ENCODE measurements around the gene RMDN3.

RMDN3 gene

DNA sequence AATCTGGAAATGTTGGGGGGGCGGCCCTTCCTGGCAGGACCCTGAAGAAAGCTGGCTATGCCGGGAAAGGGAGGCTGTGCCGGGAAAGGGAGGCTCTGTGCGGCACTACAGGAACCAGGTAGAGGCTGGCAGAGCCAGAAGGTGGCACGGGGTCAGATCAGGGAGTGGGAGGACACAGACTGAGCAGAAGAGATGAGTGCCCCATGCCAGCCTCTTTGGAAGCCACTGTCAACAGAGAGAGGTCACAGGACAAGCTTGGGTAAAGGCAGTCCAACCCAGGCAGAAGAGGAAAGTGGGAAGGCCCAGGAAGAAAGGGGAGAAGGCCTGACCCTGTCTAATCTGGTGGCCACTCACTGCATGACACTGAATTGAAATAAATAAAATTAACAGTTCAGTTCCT is 16.2 kb upstream of the RMDN3 start:
- no peak for FAIRE-seq

DNA sequence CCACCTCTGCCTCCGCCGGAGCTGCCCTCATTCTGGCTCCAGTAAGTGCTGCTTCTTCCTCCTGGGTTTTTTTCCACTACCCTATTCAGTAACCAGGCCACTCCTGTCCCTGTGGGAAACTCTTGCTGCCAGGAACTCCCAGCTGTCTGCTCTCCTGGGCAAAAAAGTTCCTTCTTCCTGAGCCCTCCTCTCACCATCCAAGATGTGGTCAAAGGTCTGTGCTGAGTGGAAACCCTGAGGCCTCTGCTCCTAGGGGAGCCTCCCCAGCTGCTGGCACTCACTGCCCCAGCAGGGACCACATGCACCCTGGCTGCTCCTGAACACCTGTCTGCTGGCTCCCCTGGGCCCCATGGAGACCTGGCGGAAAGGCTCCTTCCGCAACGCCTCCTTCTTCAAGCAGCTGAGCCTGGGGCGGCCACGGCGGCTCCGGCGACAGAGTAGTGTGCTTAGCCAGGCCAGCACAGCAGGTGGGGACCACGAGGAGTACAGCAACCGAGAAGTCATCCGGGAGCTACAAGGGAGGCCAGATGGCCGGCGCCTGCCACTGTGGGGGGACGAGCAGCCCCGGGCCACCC is 15.2 kb upstream of the RMDN3 start:
- FAIRE-seq: no peak

DNA sequence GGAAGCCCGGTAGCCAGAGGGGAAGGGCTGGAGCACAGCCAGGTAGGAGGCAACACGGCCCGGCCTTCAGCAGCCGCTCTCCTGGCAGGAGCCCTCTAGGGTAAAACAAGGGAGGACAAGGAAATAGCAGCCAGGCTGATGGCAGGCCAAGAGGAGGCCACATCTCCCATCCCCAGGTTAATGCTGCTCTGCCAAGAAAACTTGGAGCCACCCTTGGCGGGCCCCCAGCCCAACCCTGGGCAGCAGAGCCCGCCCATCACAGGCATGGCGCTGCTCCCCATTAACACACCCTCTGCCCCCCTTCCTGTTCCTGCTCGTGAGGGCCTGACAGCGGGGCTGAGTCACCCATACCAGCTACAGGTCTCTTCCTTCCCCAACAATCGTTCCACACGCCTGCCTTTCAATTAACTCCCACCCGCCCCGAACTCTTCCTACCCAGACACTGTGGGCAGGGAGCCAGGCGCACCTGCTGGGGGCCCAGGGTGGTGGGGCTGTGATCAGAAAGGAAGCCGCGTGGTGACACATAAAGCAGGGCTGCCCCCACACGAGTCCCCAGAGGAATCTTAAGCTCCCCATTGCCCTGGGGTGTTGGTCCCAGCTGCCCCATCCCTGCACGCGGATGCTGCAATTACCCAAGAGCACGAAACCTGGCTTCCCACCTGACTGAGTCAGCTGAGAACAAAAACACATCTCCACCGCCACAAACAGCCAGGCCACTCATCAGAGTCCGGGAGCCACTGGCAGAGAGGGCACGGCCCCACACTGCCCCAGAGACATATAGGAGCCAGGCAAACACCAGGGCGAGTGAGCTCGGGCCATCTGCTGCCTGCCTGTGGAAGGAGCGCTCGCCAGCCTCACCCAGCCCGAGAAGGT is 14.5 kb upstream of the RMDN3 start, which contains the start of gene C15orf62:
Gene C15orf62, plus strand, starts transcription at position 707 of the 873 bp plus-strand sequence. CDS start 516 bp downstream, outside the sequence.
- FAIRE-seq: no peak

DNA sequence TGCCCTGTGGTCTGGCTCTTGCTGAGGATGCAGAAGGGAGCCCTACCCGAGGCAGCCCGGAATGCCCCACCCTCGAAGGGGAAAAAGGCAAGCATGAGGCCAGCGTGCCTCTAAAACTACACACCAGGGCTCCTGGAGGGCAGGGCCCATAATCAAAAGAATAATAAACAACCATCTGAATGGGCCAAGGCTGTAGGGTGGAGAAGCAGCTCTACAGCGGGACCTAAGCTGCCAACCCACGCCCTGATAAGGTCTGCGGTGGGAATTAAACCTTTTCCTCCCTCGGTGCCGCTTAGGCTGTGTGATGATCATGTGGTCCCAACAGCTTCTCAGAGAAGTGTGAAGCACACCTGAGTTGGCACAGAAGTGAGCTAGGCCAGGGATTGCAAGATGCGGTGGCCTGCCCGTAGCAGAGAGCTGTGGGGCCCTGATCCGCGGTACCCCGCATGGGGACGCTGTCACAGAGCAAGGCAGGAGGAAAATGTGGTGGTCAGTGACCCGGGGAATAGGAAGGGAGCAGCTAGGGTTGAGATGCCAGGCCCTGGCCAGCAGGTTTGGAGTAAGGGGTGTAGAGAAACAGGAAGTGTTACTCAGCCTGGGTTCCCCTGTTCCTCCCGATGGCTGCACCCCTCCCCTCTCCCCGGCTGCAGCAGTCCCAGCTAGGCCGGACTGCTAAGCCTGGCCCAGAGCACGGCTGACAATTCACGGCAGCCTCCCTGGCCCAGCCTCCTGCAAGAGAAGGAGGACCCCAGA is 13.6 kb upstream of the RMDN3 start:
- no peak for FAIRE-seq

DNA sequence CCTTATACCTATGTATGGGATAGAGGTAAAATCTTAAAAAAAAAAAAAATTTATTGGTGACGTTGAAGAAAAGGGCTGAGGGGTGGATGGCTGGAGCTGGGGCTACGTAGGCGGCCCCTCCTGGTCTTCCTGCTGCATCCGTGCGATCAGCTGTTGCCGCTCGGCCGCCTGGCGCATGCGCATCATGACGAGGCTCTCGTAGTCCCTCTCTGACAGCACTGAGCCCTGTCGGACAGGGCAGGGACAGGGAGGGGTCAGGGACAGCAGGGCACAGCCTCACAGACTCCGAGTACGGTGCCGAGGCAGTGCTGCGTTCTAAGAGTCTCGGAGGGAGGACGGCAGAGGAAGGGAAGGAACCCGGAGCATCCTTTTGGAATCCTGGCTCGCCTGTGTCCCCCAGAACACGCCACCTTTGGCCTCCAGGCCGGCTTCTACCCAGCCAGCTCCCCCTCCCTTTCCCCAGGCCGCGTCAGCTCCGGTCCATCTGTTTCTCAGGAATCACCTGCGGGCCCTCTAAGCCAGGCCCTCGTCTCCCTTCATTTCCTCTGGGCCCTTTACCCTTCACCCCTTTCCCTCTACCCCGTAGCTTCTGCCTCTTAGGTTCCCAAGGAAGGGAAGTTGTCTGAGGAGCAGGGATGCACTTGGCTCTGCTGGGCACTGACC is 12.9 kb upstream of the RMDN3 start:
- no peak for FAIRE-seq

DNA sequence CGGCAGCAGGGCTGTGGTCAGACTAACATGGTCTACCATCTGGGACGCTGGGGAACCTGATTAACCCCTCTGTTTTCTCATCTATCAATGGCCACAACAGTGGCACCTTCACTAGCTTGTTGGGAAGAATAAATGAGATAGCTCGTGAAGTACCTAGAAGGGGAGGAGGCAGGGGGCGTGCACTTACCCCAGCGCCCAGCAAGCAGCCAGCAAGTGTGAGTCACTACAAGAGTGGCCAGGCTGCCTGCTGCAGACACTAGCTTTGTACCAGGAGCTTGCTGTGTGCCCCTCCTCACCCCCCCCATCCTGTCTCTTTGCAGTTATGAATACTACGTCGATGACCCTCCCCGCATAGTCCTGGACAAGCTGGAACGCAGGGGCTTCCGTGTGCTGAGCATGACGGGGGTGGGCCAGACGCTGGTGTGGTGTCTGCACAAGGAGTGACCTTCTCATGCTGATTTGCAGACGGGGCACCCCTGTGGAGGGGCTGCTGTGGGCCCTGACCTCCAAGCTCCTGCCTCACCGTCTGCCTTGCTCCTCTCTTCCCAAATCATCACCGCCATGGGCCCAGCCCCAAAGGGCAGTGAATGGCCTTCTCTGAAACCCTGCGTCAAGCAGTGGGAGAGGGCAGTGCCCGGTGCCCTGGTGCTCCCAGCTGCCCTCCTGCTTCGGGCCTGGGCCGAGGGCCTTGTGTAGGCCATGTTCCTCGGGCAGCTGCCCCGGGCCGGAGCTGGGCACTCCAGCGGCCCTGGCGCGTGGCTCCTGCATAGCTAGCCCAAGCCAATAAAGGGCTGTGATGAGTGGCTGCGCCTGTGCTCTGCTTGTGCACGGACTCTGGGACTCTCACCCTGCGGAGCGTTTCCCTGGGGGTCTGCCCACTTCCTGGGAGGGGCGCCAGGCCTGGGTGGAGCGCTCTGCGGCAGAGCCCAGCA is 12.1 kb upstream of the RMDN3 start:
- FAIRE-seq: no peak

DNA sequence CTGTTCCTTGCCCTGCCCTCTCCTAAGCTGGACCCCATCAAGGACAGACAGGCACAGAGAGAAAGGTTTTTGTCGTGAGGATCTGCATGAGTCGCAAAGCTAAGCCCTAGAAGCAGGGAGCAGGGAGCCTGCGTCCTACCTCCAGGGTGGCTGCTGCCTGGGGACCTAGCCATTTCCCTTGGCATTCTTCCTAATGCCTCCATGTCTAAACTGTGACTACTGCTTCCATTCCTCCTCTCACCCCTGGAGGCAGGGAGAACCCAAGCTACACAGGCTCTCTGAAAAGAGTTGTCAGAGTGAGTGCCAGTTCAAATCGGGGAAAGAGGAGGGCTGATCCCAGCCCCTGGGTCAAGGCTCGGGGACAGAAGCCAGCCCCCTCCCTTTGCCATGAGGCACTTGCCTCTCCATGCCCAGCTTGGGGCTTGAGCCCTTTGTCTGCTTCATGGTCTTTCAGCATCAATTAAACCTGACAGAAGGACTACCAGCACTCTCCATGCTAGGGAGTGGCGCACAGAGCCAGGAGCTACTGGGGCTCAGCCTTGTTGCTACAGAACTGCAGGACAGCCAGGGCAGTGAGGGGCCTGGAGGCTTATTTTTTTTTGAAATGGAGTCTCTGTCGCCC is 11.3 kb upstream of the RMDN3 start:
- no peak for FAIRE-seq

DNA sequence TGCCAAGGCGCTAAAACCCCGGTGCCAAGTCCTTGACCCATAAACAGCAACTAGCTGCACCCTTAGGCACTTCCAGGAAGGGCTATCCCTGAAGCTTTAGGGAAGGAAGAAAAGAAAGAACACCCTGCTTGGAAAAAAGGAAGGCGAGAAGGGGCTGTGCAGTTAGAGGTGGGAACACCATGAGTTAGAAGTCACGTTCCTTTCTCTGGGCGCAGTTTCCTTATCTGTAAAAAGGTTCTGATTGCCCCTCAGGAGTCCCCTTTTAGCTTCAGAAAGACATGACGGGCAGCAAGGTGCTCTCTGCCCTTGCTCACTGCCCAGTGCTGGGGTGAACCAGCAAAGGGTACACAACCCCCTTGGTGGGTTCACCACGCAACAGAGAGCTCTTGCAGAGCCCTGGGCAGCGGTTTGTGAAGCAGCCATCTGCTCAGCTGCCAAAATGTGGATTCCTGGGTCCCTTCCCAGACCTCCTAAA is 9.6 kb upstream of the RMDN3 start:
- FAIRE-seq: no peak

DNA sequence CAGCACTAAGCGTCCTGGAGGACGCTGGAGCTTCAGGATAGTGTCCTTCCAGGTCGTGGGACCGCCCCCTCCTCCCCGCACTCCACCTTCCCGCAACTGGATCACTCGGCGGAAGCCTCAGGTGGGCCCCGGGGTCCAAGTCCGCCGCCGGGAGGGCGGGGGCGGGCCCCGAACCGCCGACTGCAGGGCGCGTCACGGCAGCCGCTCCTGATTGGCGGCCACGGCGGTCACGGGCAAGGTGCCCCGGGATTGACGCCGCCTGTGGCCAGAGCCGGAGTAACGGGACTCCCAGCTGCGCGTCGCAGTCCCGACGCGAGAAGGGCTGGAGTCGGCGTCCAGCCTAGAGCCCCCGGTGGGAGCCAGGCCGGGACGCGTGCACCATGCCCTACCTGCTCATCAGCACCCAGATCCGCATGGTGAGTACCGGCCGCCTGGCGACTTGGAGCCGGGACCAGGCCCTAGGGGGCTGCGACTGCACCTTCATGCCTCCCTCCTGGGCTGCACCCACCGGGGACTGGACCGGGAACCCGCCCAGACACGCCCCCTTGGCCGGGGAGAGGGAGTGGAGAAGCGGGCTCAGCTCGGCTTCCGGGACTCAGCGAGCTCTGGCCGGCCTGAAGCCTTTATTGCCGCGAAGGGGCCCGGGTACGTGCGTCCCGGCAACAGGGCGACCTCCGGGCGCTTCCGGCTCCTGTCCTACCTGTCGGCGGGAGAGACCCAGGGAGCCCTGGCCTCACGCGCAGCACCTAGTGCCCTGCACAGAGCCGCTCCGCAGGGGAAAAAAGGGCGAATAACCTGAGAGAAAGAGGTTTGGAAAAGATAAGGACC is 9.0 kb upstream of the RMDN3 start, which contains the start of gene GCHFR:
Gene GCHFR, plus strand, starts transcription at position 268 of the 828 bp plus-strand sequence. Its CDS starts 113 bp downstream, at position 381.
- FAIRE-seq: no peak

DNA sequence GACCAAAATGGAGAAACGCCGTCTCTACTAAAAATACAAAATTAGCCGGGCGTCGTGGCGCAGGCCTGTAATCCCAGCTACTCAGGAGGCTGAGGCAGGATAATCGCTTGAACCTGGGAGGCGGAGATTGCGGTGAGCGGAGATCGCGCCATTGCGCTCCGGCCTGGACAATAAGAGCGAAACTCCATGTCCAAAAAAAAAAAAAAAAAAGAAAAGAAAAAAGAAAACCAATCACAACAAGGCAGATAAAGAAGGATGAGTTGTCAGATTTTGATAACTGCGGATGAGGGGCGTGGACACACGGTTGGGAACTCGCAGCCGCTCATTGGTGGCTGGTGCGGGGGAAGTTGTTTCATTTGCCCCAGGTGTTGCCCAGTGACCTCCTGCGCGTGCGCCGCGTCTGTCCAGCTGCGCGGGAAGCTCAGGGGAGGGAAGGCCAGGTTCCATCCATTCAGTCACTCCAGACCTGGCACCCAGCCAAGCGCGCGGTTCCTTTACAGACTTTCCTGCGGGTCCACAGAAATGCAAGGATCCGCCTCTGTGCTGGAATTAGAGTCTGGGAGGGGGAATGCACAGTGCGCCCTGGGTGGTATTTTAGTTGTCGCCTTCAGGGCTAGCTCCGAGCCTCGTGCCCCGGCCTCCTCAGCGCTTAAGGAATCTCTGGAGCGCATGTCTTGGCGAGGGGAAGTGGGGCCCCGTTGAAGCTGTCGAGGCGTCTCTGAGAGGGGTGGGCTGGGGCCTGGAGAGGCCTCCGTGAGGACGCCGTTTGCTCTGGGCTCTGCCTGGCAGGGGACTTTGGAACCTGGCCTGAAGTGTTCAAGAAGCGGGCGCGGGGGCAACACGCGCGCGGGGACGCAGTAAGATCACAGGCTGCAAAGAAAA is 8.1 kb upstream of the RMDN3 start:
- no peak for FAIRE-seq

DNA sequence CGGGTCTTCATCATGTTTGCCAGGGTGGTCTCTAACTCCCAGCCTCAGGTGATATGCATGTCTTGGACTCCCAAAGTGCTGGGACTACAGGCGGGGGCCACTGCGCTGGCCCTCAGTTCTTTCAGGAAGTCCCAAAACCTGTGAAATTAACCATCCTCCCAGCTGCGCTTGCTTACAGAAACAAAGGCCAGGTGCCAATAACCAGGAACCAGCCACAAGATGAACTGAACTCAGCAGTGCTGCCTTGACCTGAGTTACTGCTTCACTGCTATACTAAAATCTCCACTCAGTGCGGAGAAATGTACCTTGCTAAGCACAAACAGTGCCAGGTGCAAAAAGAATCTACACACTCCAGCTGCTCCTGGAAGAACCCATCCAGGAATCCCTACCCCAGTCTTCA is 4.9 kb upstream of the RMDN3 start:
- FAIRE-seq: no peak

DNA sequence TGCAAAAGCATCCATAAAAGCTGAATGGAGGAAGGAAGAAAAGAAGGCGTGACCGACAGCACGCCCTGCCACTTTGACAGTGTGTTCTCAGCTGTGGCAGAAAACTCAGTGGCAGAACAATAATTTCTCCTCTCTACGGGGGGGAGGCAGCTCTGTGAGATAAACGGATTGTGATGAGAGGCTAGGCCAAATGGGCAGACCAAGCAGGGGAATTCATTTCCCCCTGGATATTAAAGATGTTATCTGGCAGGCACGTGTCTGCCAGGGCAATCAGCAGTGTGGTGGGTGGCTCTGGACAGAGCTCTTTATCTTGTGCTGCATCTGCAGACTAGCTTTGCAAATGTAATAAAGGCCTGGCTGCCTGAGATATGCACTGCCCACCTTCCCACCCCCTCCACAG is 1.9 kb upstream of the RMDN3 start:
- no peak for FAIRE-seq

DNA sequence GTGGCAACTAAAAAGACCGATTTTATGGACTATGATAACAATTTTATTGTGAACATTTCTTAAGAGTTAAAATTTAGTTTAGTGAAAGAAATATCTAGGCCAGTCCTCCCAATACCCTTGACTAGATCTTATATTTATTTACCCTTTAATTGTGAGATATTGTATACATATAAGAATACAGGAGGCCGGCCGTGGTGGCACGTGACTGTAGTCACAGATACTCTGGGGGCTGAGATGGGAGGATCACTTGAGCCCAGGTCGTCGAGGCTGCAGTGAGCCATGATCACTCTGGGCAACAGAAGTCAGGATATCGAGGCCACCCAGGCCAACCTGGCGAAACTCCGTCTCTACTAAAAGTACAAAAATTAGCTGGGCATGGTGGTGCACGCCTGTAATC is 756 bp upstream of the RMDN3 start:
- no peak for FAIRE-seq

DNA sequence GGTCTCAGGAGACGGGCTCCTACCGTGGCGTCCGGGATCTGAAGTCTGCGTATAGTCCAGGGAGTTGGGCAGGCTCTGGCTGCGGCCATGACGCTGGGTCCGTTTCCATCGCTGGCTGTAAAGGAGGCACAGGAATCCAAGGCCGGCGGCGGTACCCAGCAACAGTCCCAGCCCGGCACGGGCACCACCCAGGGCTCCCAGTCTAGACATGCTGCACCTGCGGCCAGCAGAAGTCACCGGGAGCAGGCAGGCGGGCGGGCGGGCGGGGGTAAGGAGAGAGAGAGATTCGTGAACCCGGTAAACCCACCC is 526 bp downstream of the RMDN3 start:
- no peak for FAIRE-seq

DNA sequence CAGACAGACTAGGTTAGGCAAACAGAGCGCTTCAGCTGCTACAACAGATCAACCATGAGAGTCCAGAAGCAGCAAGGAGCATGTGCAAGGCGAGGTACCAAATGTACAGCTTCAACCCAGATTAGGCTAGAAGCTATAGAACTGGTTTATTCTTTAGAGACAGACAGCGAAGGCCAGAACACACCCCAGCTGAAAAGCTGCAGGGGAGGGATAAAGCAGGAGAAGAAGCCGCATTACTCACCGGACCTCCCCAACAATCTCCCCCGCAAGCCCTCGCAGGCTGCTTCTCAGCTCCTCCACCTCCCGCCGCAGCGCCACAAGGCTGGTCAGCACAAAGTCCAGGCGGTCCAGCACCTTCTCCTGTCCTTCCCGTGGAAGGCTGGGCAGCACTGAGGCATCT is 3.3 kb downstream of the RMDN3 start:
- no peak for FAIRE-seq

DNA sequence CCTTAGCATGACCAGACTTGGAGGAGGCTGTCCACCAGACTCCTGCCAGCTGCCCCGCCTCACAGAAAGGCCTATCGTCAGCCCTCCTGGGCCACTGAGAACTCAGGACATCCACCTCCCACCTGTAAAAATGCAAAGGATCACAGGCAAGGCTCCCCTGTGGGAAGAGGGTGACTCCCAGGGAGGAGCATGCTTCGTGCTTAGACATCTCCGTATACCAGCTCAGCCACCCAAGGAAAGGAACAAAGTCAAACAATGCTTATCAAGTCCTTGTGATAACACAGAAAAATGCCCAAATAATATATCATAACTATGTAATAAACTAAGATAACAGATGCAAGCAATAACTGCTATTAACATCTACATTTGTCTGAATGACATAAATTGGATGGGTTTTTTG is 4.2 kb downstream of the RMDN3 start:
- no peak for FAIRE-seq

DNA sequence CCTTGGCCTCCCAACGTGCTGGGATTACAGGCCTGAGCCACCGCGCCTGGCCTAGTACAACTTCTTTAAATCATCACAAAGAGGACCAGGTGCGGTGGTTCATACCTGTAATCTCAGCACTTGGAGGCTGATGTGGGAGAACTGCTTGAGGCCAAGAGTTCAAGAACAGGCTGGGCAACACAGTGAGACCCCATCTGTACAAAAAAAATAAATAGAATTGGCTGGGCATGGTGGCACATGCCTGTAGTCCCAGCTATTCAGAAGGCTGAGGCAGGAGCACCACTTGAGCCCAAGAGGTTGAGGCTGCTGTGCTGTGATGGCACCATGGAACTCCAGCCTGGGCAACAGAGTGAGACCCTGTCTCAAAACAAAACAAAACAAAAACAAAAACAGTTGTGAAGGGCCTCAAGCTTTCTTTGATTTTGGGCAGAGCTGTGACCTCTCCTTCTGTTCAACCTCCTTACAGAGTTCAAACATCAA is 5.9 kb downstream of the RMDN3 start:
- no peak for FAIRE-seq

DNA sequence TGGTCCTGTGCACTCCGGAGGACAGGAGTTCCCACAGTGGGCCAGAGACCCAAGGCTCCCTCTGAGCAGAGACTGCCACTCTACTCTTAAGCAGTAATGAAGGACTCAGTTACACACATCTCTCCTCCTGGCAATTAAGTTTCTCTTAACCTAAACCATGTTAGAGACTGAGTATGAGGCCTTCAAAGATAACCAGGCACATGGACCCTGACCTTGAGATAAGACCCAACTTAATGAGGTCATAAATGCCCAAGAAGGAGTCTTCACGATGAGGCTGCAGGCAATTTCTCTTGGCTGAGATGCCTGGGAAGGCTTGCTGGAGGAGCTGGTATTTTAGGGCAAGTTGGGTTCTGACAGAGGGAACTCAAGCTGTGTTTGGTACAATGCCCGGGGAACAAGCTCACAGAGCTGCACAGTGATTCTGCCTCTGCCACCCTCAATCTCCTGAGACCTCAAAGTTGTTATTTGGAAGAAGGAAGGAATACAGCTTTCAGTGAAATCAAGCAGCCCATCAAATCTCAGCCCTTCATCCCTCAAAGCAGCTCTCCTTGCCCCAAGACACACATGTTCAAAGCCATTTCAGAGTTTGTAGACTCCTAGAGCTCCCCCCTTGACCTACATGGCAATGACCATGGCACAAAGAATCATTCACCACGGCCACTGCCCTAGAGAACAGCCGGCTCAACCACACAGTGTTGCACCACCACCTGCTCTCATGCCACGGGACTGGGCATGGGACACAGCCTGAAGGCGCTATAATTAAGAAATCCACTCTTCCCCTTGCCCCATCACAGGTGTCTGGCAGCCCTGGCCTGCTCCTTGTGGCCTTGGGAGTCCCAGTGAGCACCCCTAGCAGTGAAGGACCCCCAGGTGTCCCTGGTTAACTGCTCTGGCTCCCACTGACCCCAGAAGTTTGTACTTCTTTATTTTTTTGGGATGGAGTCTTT is 7.1 kb downstream of the RMDN3 start:
- FAIRE-seq: no peak
